GM12873 (cell line): Measurements from ENCODE around the gene ACTN1.

ENCODE experiments used
- TF ChIP-seq, protein P1 (sequence below): IDR thresholded peaks from 2 replicates; pipeline ENCODE4 v1.5.1; 2012; ENCODE audit warnings: low read depth, mild to moderate bottlenecking, moderate library complexity, low read length, control low read depth; ENCODE audit not compliant: insufficient read depth; ENCODE audit errors: missing control alignments

The ACTN1 gene

DNA sequence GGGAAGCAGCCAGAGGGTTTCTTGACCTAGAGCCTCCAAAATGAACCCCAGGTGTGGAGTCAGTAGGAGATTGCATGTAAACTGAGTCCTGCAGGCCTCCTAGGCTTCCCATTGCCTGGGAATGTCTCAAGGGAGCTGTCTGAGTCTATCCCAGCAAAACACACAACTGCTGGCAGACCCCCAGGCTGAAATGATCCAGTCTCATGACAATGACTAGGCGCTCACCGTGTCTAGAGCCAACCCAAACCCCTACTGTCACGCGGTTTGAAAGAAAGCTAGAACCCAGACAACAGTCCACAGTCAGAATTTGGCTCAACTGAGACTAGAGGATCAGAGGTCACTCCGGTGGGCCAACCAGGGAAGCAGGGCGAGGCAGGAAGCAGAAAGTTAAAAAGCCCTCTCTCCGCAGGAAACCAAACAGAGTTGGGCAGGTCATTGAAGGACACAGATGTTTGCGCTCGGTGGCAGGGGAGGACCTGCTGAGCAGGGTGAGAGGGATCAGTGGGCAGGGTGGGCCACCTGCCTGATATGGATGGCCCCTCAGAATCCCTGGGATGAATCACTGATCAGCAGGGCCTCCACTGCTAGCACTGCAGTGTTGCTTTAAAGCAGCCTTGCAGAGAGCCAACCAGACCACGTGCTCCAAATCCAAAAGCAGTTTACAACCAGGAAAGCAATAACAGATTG, 23.8 kb downstream of the ACTN1 start:
- TF ChIP-seq, protein P1, sequence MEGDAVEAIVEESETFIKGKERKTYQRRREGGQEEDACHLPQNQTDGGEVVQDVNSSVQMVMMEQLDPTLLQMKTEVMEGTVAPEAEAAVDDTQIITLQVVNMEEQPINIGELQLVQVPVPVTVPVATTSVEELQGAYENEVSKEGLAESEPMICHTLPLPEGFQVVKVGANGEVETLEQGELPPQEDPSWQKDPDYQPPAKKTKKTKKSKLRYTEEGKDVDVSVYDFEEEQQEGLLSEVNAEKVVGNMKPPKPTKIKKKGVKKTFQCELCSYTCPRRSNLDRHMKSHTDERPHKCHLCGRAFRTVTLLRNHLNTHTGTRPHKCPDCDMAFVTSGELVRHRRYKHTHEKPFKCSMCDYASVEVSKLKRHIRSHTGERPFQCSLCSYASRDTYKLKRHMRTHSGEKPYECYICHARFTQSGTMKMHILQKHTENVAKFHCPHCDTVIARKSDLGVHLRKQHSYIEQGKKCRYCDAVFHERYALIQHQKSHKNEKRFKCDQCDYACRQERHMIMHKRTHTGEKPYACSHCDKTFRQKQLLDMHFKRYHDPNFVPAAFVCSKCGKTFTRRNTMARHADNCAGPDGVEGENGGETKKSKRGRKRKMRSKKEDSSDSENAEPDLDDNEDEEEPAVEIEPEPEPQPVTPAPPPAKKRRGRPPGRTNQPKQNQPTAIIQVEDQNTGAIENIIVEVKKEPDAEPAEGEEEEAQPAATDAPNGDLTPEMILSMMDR = no peak

DNA sequence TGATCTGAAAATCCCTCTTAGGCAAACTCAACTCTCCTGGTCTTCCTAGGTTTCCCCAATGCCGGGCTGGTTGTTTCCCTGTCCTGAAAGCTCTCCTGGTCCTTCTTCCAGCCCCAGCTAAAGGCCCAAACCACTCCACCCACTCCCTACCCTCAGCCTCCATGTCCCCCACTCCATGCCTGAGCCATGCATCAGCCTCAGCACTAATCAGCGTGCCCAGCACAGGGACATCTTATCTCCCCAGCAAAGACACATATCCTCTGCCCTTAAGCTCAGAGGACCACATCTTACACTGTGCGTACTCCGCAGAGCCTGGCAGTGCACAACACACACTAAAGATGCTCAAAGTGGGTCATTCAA, 25.9 kb downstream of the ACTN1 start:
- TF ChIP-seq, protein P1 = no peak

DNA sequence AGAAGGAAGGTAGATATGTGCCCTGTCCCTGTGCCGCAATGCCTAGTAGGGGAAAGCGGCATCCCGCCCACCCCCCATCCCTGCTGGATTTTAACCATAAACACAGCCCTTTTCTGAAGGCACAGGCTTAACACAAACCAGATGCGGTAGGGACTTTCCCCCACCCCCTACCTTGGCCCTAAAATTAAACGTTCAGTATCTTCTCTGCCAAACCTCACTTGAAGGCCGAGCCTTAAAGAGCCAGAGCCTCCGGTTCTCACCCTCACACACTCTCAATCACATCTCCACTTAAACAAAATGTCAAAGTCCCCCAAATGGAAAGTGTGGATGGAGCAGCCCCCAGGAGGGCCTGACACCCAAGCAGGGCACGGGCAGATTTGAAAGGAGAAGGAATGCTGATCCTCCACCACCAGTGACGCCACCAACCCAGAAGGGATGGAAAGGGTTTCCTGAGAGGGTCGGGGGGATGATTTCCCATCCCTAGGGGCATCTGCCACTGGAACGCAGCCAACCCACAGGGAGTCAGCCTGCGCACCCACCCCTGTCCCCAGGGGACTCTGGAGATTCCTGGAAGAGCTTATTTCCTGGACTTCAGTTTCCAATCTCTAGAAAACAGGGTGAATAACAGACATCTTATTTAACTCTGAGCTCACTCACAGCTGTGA, 26.4 kb downstream of the ACTN1 start:
- TF ChIP-seq, protein P1 = no peak

DNA sequence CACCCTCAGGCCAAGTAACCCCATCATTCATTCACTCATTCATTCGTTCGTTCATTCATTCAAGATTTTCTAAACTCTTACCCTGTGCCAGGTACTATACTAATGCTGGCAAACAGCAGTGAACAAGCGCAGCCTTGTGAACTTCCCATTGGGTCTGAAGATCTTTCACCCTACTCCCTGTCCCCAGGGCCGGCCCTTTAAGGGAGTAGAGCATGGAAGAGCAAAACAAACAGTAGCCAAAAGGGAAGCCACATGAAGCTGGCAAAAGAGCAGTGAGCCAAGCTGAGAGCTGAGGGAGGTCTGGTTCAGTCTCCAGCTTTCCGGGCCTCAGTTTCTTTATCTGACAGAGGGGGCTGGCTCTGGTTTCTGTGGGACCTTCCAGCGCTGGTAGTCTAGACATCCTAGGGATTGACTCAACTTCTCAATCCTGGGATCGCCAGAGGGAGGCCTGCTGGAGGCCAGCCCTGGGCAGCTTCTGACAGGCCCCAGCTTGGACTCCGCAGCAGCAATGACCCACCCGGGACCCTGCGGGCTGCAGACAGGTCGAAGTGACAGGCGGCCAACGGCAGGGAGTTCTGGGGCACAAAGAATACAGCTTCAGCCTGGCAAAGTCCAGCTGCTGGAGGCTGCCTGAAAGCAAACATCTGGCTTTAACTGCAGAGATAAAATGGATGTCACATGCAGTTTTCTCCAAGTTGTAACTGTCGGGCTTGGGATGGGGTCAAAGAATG, 27.1 kb downstream of the ACTN1 start:
- TF ChIP-seq, protein P1 = no peak

DNA sequence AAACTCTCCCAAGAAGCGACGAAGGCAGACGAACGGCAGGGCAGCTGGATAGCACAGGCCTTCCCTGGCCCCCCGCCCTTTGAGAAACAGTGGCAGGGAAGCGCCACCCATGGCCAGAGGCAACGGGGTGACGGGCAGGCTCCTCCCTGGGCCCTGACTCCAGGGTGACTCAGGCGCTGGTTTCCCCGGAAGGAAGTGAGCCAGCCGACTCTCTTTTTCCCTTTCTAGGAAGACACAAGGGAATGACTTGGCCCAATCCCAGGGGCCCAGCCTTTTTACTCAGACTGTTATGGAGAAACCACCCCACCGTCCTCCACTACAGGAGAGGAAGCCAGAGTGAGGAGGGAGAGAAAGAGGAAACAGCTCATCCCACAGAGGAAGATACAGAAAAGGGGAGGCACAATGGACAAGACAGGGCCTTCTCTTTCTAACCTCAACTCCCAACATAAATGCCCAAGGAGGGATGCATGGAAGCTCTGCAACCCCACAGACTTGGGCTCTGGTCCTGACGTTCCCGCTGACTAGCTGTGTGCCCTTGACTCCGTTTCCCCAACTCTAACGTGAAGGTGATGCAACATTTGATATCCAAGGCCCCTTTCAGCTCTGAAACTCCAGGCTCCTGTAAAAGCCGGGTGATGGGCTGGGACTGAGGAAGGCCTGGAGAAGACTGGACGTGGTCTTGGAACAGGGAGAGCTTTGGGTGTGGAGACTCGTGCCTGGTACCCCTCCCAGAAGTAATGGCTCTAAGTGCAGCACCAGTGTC, 27.9 kb downstream of the ACTN1 start:
- TF ChIP-seq, protein P1 = no peak

DNA sequence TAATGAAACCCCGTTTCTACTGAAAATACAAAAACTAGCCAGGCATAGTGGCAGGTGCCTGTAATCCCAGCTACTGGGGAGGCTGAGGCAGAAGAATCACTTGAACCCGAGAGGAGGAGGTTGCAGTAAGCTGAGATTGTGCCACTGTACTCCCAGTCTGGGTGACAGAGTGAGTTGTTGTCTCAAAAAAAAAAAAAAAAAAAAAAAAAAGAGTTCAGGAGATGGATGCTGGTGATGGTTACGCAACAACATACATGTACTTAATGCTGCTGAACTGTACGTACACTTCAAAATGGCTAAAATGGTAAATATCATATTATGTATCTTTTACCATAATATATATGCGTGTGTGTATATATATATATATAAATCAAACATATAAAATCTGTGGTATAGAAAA, 29.0 kb downstream of the ACTN1 start:
- TF ChIP-seq, protein P1 = no peak

DNA sequence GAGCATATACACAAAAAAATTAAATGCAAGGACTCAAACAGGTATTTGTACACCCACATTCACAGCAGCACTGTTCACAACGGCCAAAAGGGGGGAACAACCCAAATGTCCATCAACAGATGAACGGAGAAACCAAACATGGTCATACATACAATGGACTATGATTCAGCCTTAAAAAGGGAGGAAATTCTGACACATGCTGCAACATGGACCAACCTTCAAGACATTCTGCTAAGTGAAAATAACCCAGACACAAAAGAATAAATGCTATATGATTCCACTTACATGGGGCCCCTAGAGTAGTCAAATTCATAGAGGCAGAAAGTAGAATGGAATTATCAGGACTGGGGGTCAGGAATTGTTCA, 29.5 kb downstream of the ACTN1 start:
- TF ChIP-seq, protein P1 = no peak
